HepG2 (cell line): Measurements from ENCODE around the gene CDKN1C. TPM values are rescaled to one million over a fixed set of nuclear protein-coding genes. Genes with fewer than 3 reads are reported as not detected.

ENCODE experiments used
- AGO2 ChIP-seq: fragments of 200-400 bp; formaldehyde crosslinking; optimal IDR thresholded peaks from 2 replicates; pipeline ENCODE3; 2017; ENCODE audit warnings: mild to moderate bottlenecking, low read depth, low read length, moderate library complexity
- ETV5 ChIP-seq: IDR thresholded peaks from 2 replicates; pipeline ENCODE4 v1.6.1; 2018; ENCODE audit warnings: missing biosample characterization, missing genetic modification reagents, inconsistent platforms, borderline replicate concordance
- GABPA ChIP-seq, 2 experiments: IDR thresholded peaks; 2 replicates each; pipeline ENCODE4 v1.6.1; 2011 to 2016; ENCODE audit warnings: low read depth in 2 of 2, low read length in 1 of 2, missing biosample characterization in 1 of 2, missing genetic modification characterization in 1 of 2
- GMEB1 ChIP-seq: sonication (generic); formaldehyde crosslinking; IDR thresholded peaks from 2 replicates; pipeline ENCODE4 v1.5.1; 2020; ENCODE audit warnings: missing genetic modification reagents, mild to moderate bottlenecking, borderline replicate concordance
- MLXIP ChIP-seq: sonication (generic); formaldehyde crosslinking; IDR thresholded peaks from 2 replicates; pipeline ENCODE4 v1.9.0; 2021; ENCODE audit warnings: missing genetic modification reagents, borderline replicate concordance
- MXI1 ChIP-seq: IDR thresholded peaks from 3 replicates; pipeline ENCODE4 v1.6.1; 2012; ENCODE audit warnings: low read depth, low read length, inconsistent platforms, borderline replicate concordance
- ONECUT2 ChIP-seq: sonication (generic); formaldehyde crosslinking; IDR thresholded peaks from 2 replicates; pipeline ENCODE4 v1.4.0; 2020; ENCODE audit warnings: missing genetic modification reagents
- SMAD1 ChIP-seq: sonication (generic); formaldehyde crosslinking; IDR thresholded peaks from 2 replicates; pipeline ENCODE4 v1.4.0; 2020; ENCODE audit warnings: missing genetic modification reagents, low read depth, mild to moderate bottlenecking, borderline replicate concordance
- SNRNP70 ChIP-seq: fragments of 200-400 bp; formaldehyde crosslinking; IDR thresholded peaks from 2 replicates; pipeline ENCODE4 v1.6.1; 2017; ENCODE audit warnings: mild to moderate bottlenecking, low read depth, low read length, moderate library complexity
- SUZ12 ChIP-seq: fragments of 150-350 bp; IDR thresholded peaks from 2 replicates; pipeline ENCODE4 v1.6.1; 2014; ENCODE audit warnings: low read depth, low read length
- ZNF18 ChIP-seq: sonication (generic); formaldehyde crosslinking; IDR thresholded peaks from 2 replicates; pipeline ENCODE4 v1.8.0; 2022; ENCODE audit warnings: mild to moderate bottlenecking, missing genetic modification reagents; ENCODE audit not compliant: insufficient replicate concordance
- ZNF225 ChIP-seq: sonication (generic); formaldehyde crosslinking; IDR thresholded peaks from 2 replicates; pipeline ENCODE4 v1.4.0; 2020; ENCODE audit warnings: mild to moderate bottlenecking, missing genetic modification reagents
- ZNF441 ChIP-seq: sonication (generic); formaldehyde crosslinking; IDR thresholded peaks from 2 replicates; pipeline ENCODE4 v1.7.0; 2021; ENCODE audit warnings: missing genetic modification reagents, borderline replicate concordance
- ZNF549 ChIP-seq: sonication (generic); formaldehyde crosslinking; IDR thresholded peaks from 2 replicates; pipeline ENCODE4 v1.5.0; 2020; ENCODE audit warnings: missing genetic modification reagents
- ZNF589 ChIP-seq: sonication (generic); formaldehyde crosslinking; conservative IDR thresholded peaks from 2 replicates; pipeline ENCODE4 v1.8.0; 2022; ENCODE audit warnings: mild to moderate bottlenecking, moderate library complexity, missing genetic modification reagents
- ZNF687 ChIP-seq: sonication (generic); formaldehyde crosslinking; IDR thresholded peaks from 2 replicates; pipeline ENCODE4 v1.5.1; 2020; ENCODE audit warnings: mild to moderate bottlenecking, missing genetic modification reagents, moderate library complexity
- ZNF747 ChIP-seq: sonication (generic); formaldehyde crosslinking; IDR thresholded peaks from 2 replicates; pipeline ENCODE4 v1.8.1; 2023; ENCODE audit warnings: missing genetic modification reagents, mild to moderate bottlenecking, borderline replicate concordance
- polyA plus RNA-seq, 8 experiments: library from polyadenylated mRNA; depleted of rRNA in 3 of 8; stranded (reverse) in 7 of 8; unstranded in 1 of 8; fragments of >200 nt; fragmentation: Illumina TruSeq in 4 of 8; extraction: Trizol in 4 of 8; gene quantifications; 2 replicates each; pipeline versions ENCODE4 v1.2.1 to v1.2.3, GENCODE V29; 2011 to 2016; ENCODE audit warnings: low read depth in 4 of 8, missing spikeins in 1 of 8, mixed read lengths in 1 of 8; ENCODE audit not compliant: insufficient read depth in 1 of 8
- total RNA-seq, 5 experiments: library from RNA; depleted of rRNA; stranded (reverse); fragments of >200 nt; fragmentation: Illumina TruSeq; extraction: Trizol; gene quantifications; 2 replicates each; pipeline ENCODE4 v1.2.3, GENCODE V29; 2016; ENCODE audit warnings: low read depth in 1 of 5

The CDKN1C gene
- total and polyA plus RNA-seq, 2 of the 13 experiments (the other 11 are each of a cell fraction or from before 2014, with no cell fraction given), result not detected

GRCh38 chr11:2928605-2929530 is 43.3 kb upstream of the CDKN1C start, which contains the start of gene PHLDA2 (continued):
- no peak for TF ChIP-seq ZNF747 (CRISPR knock-in tag)
- no peak for TF ChIP-seq GMEB1 (CRISPR knock-in tag)
- TF ChIP-seq MLXIP (CRISPR knock-in tag), result no peak
- no peak for TF ChIP-seq ETV5
- no peak; the same call in 2 of the 3 replicates for TF ChIP-seq MXI1
- TF ChIP-seq ZNF225 (CRISPR knock-in tag), result no peak; the same call in 1 of the 2 replicates
- no peak for TF ChIP-seq ZNF589
- TF ChIP-seq ZNF441, result no peak
- peak; percentile 66 for TF ChIP-seq ZNF687 (CRISPR knock-in tag)
- TF ChIP-seq ZNF18, result no peak
- TF ChIP-seq ONECUT2, result 0 out of 2 replicates have a peak, but pooled peaks have one; percentile 36
- TF ChIP-seq ZNF549, result no peak
- no peak for TF ChIP-seq SUZ12
- TF ChIP-seq SNRNP70, result no peak
- TF ChIP-seq AGO2, result peak; percentile 34
- no peak for TF ChIP-seq GABPA (IDR thresholded peaks at IDR 0.05; ENCODE audit: low read depth, low read length)
- no peak for TF ChIP-seq GABPA (CRISPR knock-in tag; IDR thresholded peaks at IDR 0.05; ENCODE audit: low read depth)
- no peak for TF ChIP-seq SMAD1 (CRISPR knock-in tag)
